Measurements from ENCODE around the gene GFRAL. TPM values are rescaled to one million over a fixed set of nuclear protein-coding genes. Genes with fewer than 3 reads are reported as not detected.

GFRAL gene
- total RNA-seq, 1 donor from 2014 or later = not detected

DNA sequence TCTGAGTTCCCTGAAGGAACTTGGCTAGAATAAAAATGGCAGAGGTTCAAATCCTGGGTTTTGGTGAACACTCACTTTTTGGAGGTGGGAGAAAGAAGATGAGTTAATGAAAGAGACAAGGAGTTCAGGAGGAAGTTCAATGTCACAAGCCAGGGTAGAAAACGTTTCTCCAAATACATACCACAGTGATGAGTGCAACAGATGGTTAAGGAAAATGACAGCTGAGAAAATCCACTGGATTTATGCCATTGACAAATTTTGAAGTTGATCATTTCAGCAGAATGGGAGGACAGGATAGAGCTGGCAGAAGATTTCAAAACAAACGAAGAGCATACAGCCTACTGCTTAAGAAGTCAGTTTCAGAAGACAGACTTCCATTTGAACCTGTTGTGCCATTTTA is 122.7 kb downstream of the GFRAL start:
- Mint-ChIP-seq H3K9me3 (ENCODE audit: low read depth) (no peaks in the 10 kb centered on the region), H3K27ac (no peak overlapping the region), H3K27me3 (no peaks in the 10 kb centered on the region), H3K36me3 (ENCODE audit: insufficient read depth) (no peaks in the 10 kb centered on the region), H3K4me1 (ENCODE audit: low read depth) (peaks cover 2% of the 10 kb centered on the region), H3K4me3 (ENCODE audit: low read depth) (no peak overlapping the region)
- no peak for DNase-seq (ENCODE audit: low spot score, unreplicated experiment)
- TF ChIP-seq, protein P1, sequence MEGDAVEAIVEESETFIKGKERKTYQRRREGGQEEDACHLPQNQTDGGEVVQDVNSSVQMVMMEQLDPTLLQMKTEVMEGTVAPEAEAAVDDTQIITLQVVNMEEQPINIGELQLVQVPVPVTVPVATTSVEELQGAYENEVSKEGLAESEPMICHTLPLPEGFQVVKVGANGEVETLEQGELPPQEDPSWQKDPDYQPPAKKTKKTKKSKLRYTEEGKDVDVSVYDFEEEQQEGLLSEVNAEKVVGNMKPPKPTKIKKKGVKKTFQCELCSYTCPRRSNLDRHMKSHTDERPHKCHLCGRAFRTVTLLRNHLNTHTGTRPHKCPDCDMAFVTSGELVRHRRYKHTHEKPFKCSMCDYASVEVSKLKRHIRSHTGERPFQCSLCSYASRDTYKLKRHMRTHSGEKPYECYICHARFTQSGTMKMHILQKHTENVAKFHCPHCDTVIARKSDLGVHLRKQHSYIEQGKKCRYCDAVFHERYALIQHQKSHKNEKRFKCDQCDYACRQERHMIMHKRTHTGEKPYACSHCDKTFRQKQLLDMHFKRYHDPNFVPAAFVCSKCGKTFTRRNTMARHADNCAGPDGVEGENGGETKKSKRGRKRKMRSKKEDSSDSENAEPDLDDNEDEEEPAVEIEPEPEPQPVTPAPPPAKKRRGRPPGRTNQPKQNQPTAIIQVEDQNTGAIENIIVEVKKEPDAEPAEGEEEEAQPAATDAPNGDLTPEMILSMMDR (IDR thresholded peaks at IDR 0.05; ENCODE audit: unreplicated experiment) = no peak

Other genes with a start within 250 kb of the GFRAL start
- gene HCRTR2, start 153.0 kb upstream of the GFRAL start, total RNA-seq = not detected in 2 replicates